AG09309 (cell line): ENCODE results near the gene SMARCC1.

Experiments used
- DNase-seq: peaks from one replicate; pipeline ENCODE4 v3.0.0-alpha.2; 2010; ENCODE audit warnings: low read depth
- H3K4me3 ChIP-seq: 2 replicates; pipeline ENCODE4 v1.5.1; 2011; ENCODE audit warnings: mild to moderate bottlenecking, low read depth, low read length, moderate library complexity; ENCODE audit not compliant: control insufficient read depth
- CTCF ChIP-seq: IDR thresholded peaks from 2 replicates; pipeline ENCODE4 v1.5.1; 2011; ENCODE audit warnings: mild to moderate bottlenecking, low read depth, low read length, inconsistent platforms; ENCODE audit not compliant: insufficient read depth, control insufficient read depth; ENCODE audit errors: missing control alignments

The SMARCC1 gene

GRCh38 chr3:47712398-47712797, 69.3 kb downstream of the SMARCC1 start:
- no peak overlapping the region for H3K4me3 ChIP-seq
- no peak for TF ChIP-seq CTCF
- DNase-seq = no peak

- DNase-seq = no peak
- no peak overlapping the region for H3K4me3 ChIP-seq
- no peak for TF ChIP-seq CTCF
Measured at GRCh38 chr3:47711596-47711995, 70.1 kb downstream of the SMARCC1 start.

GRCh38 chr3:47705391-47705790, 76.3 kb downstream of the SMARCC1 start:
- no peak for TF ChIP-seq CTCF
- H3K4me3 ChIP-seq = no peak overlapping the region
- no peak for DNase-seq

GRCh38 chr3:47704237-47704612, 77.5 kb downstream of the SMARCC1 start:
- no peak for DNase-seq
- TF ChIP-seq CTCF = no peak
- no peak overlapping the region for H3K4me3 ChIP-seq

- no peak for TF ChIP-seq CTCF
- DNase-seq = no peak
Measured at GRCh38 chr3:47701388-47701787, 80.3 kb downstream of the SMARCC1 start.

GRCh38 chr3:47692158-47692557, 89.5 kb downstream of the SMARCC1 start:
- TF ChIP-seq CTCF = no peak
- H3K4me3 ChIP-seq = no peak overlapping the region
- no peak for DNase-seq

More at GRCh38 chr3:47701388-47701787, 80.3 kb downstream of the SMARCC1 start:
- H3K4me3 ChIP-seq = no peak overlapping the region

GRCh38 chr3:47688488-47688887, 93.2 kb downstream of the SMARCC1 start:
- DNase-seq = no peak
- no peak for TF ChIP-seq CTCF
- H3K4me3 ChIP-seq = no peak overlapping the region
